ENCODE data around the gene TAP2. TPM values are rescaled to one million over a fixed set of nuclear protein-coding genes. Genes with fewer than 3 reads are reported as not detected.

The TAP2 gene
- total and polyA plus RNA-seq, 2 of the 13 experiments (the other 11 are each of a cell fraction or from before 2014, with no cell fraction given): 10.3 to 17.6 TPM

- no peaks in the 10 kb centered on the region for H3K9me3 ChIP-seq (ENCODE audit: low read length)
- in situ Hi-C loops (cut with HindIII; ENCODE audit: extremely low pct_ligation_motif_present, low pct_unique_long_range_greater_than_20kb): no loop called here
- no peaks in the 10 kb centered on the region for H4K20me1 ChIP-seq (ENCODE audit: insufficient read depth, low read length)
- H3K27ac ChIP-seq (ENCODE audit: extremely low read length, insufficient read depth, low read length): no peak overlapping the region
- WGBS (ENCODE audit: low lambda C conversion rate): 78% methylated on average over 7 of the region's 7 CpGs
- H2AFZ ChIP-seq (ENCODE audit: low read length): no peak overlapping the region
- H3K4me1 ChIP-seq (ENCODE audit: insufficient read depth, low read length): no peaks in the 10 kb centered on the region
- intact Hi-C loops (cut with micrococcal nuclease; ENCODE audit: unreplicated experiment): no loop called here
- H3K36me3 ChIP-seq (replicated peaks in 1 of 2; ENCODE audit: control insufficient read depth in 1 of 2, insufficient read depth in 2 of 2, low read length in 2 of 2): peaks cover 11 to 26% of the 10 kb centered on the region in 2 experiments; a peak in 4 of 5 replicates
- ATAC-seq (no peak; the same call in 2 of the 3 replicates), FAIRE-seq (no peak), DNase-seq (ENCODE audit: low spot score) (no peak)
- H3K9ac ChIP-seq (ENCODE audit: insufficient read depth, low read depth, low read length): no peak overlapping the region
- ChIA-PET CTCF (ENCODE audit: low intra/inter-chr PET ratio, low total read pairs) (no interaction called here), POLR2A (interaction anchor here (1.2 kb wide), 1 partner anchor 9 kb away, joined by 3 read pairs; the partner anchor contains the start of gene TAP2)
- no peaks in the 10 kb centered on the region for H3K27me3 ChIP-seq (ENCODE audit: control insufficient read depth in 1 of 2, insufficient read depth in 2 of 2, low read length in 2 of 2)
- H3K79me2 ChIP-seq (ENCODE audit: insufficient read depth, low read length): no peaks in the 10 kb centered on the region
- no peak overlapping the region for H3K4me2 ChIP-seq (ENCODE audit: low read depth, low read length)
- no peak overlapping the region for H3K4me3 ChIP-seq (replicated peaks in 1 of 3; ENCODE audit: insufficient read depth in 1 of 3, low read depth in 2 of 3, low read length in 3 of 3)
- BruUV-seq (replicated peaks): no TSS peak
- peak; percentile 88 for TF ChIP-seq ZNF263 (CRISPR knock-in tag; IDR thresholded peaks at IDR 0.05)
- no peak for TF ChIP-seq POLR2AphosphoS5 (IDR thresholded peaks at IDR 0.05; ENCODE audit: low read depth, low read length)
- no peak for TF ChIP-seq HNF1B (CRISPR knock-in tag; IDR thresholded peaks at IDR 0.05)
- TF ChIP-seq POLR2AphosphoS2 (IDR thresholded peaks at IDR 0.05; ENCODE audit: low read depth, low read length): no peak
- TF ChIP-seq ZBTB37 (CRISPR knock-in tag; IDR thresholded peaks at IDR 0.05): no peak
Observed at GRCh38 chr6:32829495-32829894, 9.0 kb downstream of the TAP2 start.

- in situ Hi-C loops (cut with HindIII; ENCODE audit: extremely low pct_ligation_motif_present, low pct_unique_long_range_greater_than_20kb) (no loop called here), intact Hi-C loops (cut with micrococcal nuclease; ENCODE audit: unreplicated experiment) (no loop called here)
- no peak for DNase-seq (ENCODE audit: low spot score)
- Histone ChIP-seq H4K20me1 (ENCODE audit: insufficient read depth, low read length) (no peaks in the 10 kb centered on the region), H2AFZ (ENCODE audit: low read length) (no peak overlapping the region), H3K36me3 (replicated peaks in 1 of 2; ENCODE audit: control insufficient read depth in 1 of 2, insufficient read depth in 2 of 2, low read length in 2 of 2) (peaks cover 9 to 26% of the 10 kb centered on the region in 2 experiments; a peak in 4 of 5 replicates), H3K4me3 (replicated peaks in 1 of 3; ENCODE audit: insufficient read depth in 1 of 3, low read depth in 2 of 3, low read length in 3 of 3) (no peak overlapping the region), H3K4me1 (ENCODE audit: insufficient read depth, low read length) (no peaks in the 10 kb centered on the region), H3K79me2 (ENCODE audit: insufficient read depth, low read length) (no peaks in the 10 kb centered on the region), H3K9me3 (ENCODE audit: low read length) (no peaks in the 10 kb centered on the region), H3K27me3 (ENCODE audit: control insufficient read depth in 1 of 2, insufficient read depth in 2 of 2, low read length in 2 of 2) (no peaks in the 10 kb centered on the region), H3K27ac (ENCODE audit: extremely low read length, insufficient read depth, low read length) (no peak overlapping the region), H3K4me2 (ENCODE audit: low read depth, low read length) (no peak overlapping the region), H3K9ac (ENCODE audit: insufficient read depth, low read depth, low read length) (no peak overlapping the region)
- CTCF ChIA-PET (ENCODE audit: low intra/inter-chr PET ratio, low total read pairs): no interaction called here
- 88% methylated on average over 3 of the region's 3 CpGs for WGBS (ENCODE audit: low lambda C conversion rate)
- TF ChIP-seq GABPB1 (CRISPR knock-in tag; IDR thresholded peaks at IDR 0.05): no peak
- TF ChIP-seq MXD4 (CRISPR knock-in tag; IDR thresholded peaks at IDR 0.05): no peak
- no peak for TF ChIP-seq ZFYVE20 (CRISPR knock-in tag; IDR thresholded peaks at IDR 0.05; ENCODE audit: borderline replicate concordance, low read depth)
- TF ChIP-seq MIER3 (CRISPR knock-in tag; IDR thresholded peaks at IDR 0.05; ENCODE audit: borderline replicate concordance): no peak
- no peak for TF ChIP-seq GATA4 (IDR thresholded peaks at IDR 0.05; ENCODE audit: borderline replicate concordance, low read depth)
- TF ChIP-seq BCL3 (CRISPR knock-in tag; IDR thresholded peaks at IDR 0.05): no peak
- TF ChIP-seq SATB2 (CRISPR knock-in tag; IDR thresholded peaks at IDR 0.05): no peak
- no peak for TF ChIP-seq ZNF570 (CRISPR knock-in tag; IDR thresholded peaks at IDR 0.05; ENCODE audit: borderline replicate concordance)
- no peak for TF ChIP-seq ARNTL (CRISPR knock-in tag; IDR thresholded peaks at IDR 0.05)
- no TSS peak for BruUV-seq (replicated peaks)
- POLR2A ChIA-PET: interaction anchor here (1.7 kb wide), 1 partner anchor 11 kb away, joined by 6 read pairs; the partner anchor contains the start of gene TAP2
- ATAC-seq: no peak
- FAIRE-seq: no peak
Observed at GRCh38 chr6:32827025-32827424, 11.5 kb downstream of the TAP2 start.
